Measurements from ENCODE around the gene DHRS7B. TPM values are rescaled to one million over a fixed set of nuclear protein-coding genes. Genes with fewer than 3 reads are reported as not detected.

The DHRS7B gene
- total and polyA plus RNA-seq, 2 of the 13 experiments (the other 11 are each of a cell fraction or from before 2014, with no cell fraction given): 20.0 to 35.8 TPM

GRCh38 chr17:21094298-21094704 is 32.5 kb upstream of the DHRS7B start (continued):
- TF ChIP-seq HMGXB4 (CRISPR knock-in tag; IDR thresholded peaks at IDR 0.05; ENCODE audit: borderline replicate concordance in 1 of 2, low read depth in 1 of 2) (no peak), ZBTB40 (IDR thresholded peaks at IDR 0.05) (no peak), ZBTB40 (CRISPR knock-in tag; IDR thresholded peaks at IDR 0.05) (no peak), ZNF740 (CRISPR knock-in tag; IDR thresholded peaks at IDR 0.05) (no peak), ZNF10 (CRISPR knock-in tag; IDR thresholded peaks at IDR 0.05; ENCODE audit: borderline replicate concordance, low read depth) (no peak), RNF219 (CRISPR knock-in tag; IDR thresholded peaks at IDR 0.05) (no peak), ZNF354B (CRISPR knock-in tag; IDR thresholded peaks at IDR 0.05) (no peak), YY1 (IDR thresholded peaks at IDR 0.05; ENCODE audit: insufficient read depth, insufficient replicate concordance, low read depth, low read length) (no peak), ZSCAN5A (CRISPR knock-in tag; IDR thresholded peaks at IDR 0.05; ENCODE audit: borderline replicate concordance) (no peak), SRSF4 (IDR thresholded peaks at IDR 0.05; ENCODE audit: low read depth, low read length, poor library complexity, severe bottlenecking) (no peak), ZNF839 (CRISPR knock-in tag; IDR thresholded peaks at IDR 0.05; ENCODE audit: borderline replicate concordance) (no peak), NONO (IDR thresholded peaks at IDR 0.05) (no peak), NONO (CRISPR knock-in tag; conservative IDR thresholded peaks at IDR 0.05) (no peak), CC2D1A (CRISPR knock-in tag; IDR thresholded peaks at IDR 0.05) (no peak)
